Measurements from ENCODE around the gene NEGR1. TPM values are rescaled to one million over a fixed set of nuclear protein-coding genes. Genes with fewer than 3 reads are reported as not detected.

The NEGR1 gene
- total RNA-seq, 1 donor from 2014 or later = 8.6 TPM

- no peaks in the 10 kb centered on the region for H3K27me3 Mint-ChIP-seq (ENCODE audit: low read depth, unreplicated experiment)
- Histone ChIP-seq H3K4me2 (ENCODE audit: low read length) (no peak overlapping the region), H3K36me3 (ENCODE audit: insufficient read depth, low read length) (no peaks in the 10 kb centered on the region), H3K4me3 (ENCODE audit: insufficient read depth, low read depth, low read length) (no peak overlapping the region), H3K27me3 (ENCODE audit: insufficient read depth, low read length) (no peaks in the 10 kb centered on the region), H3K27ac (ENCODE audit: low read depth, low read length) (no peak overlapping the region), H3K79me2 (ENCODE audit: insufficient read depth, low read length) (no peaks in the 10 kb centered on the region), H2AFZ (ENCODE audit: low read depth, low read length) (no peak overlapping the region), H3K9me3 (ENCODE audit: insufficient read depth, low read depth, low read length) (no peaks in the 10 kb centered on the region), H3K4me1 (ENCODE audit: insufficient read depth, low read length) (no peaks in the 10 kb centered on the region), H4K20me1 (ENCODE audit: insufficient read depth, low read length) (no peaks in the 10 kb centered on the region), H3K9ac (ENCODE audit: low read length) (no peak overlapping the region)
- H3K27ac Mint-ChIP-seq (ENCODE audit: unreplicated experiment) = no peak overlapping the region
- no peaks in the 10 kb centered on the region for H3K9me3 Mint-ChIP-seq (ENCODE audit: unreplicated experiment)
- no peak for TF ChIP-seq CTCF (IDR thresholded peaks at IDR 0.05; ENCODE audit: insufficient read depth, low read depth, low read length)
- TF ChIP-seq EZH2 (IDR thresholded peaks at IDR 0.05; ENCODE audit: insufficient read depth, low read length) = no peak
- H3K4me3 Mint-ChIP-seq (ENCODE audit: unreplicated experiment) = no peak overlapping the region
- H3K4me1 Mint-ChIP-seq (ENCODE audit: low read depth, unreplicated experiment) = no peaks in the 10 kb centered on the region
- no peak for FAIRE-seq
- no peaks in the 10 kb centered on the region for H3K36me3 Mint-ChIP-seq (ENCODE audit: low read depth, unreplicated experiment)
- no peak for DNase-seq (ENCODE audit: low read depth)
Measured at GRCh38 chr1:72207059-72207458, 75.3 kb downstream of the NEGR1 start.

- Histone ChIP-seq H3K4me1 (ENCODE audit: insufficient read depth, low read length) (no peaks in the 10 kb centered on the region), H3K27me3 (ENCODE audit: insufficient read depth, low read length) (no peaks in the 10 kb centered on the region), H3K9ac (ENCODE audit: low read length) (no peak overlapping the region), H3K9me3 (ENCODE audit: insufficient read depth, low read depth, low read length) (no peaks in the 10 kb centered on the region), H3K4me2 (ENCODE audit: low read length) (no peak overlapping the region), H3K27ac (ENCODE audit: low read depth, low read length) (no peak overlapping the region), H3K79me2 (ENCODE audit: insufficient read depth, low read length) (no peaks in the 10 kb centered on the region), H3K4me3 (ENCODE audit: insufficient read depth, low read depth, low read length) (no peak overlapping the region), H2AFZ (ENCODE audit: low read depth, low read length) (no peak overlapping the region), H3K36me3 (ENCODE audit: insufficient read depth, low read length) (no peaks in the 10 kb centered on the region), H4K20me1 (ENCODE audit: insufficient read depth, low read length) (no peaks in the 10 kb centered on the region)
- no peaks in the 10 kb centered on the region for H3K36me3 Mint-ChIP-seq (ENCODE audit: low read depth, unreplicated experiment)
- no peak for DNase-seq (ENCODE audit: low read depth)
- H3K4me3 Mint-ChIP-seq (ENCODE audit: unreplicated experiment) = no peak overlapping the region
- no peak overlapping the region for H3K27ac Mint-ChIP-seq (ENCODE audit: unreplicated experiment)
- FAIRE-seq = no peak
- H3K4me1 Mint-ChIP-seq (ENCODE audit: low read depth, unreplicated experiment) = no peaks in the 10 kb centered on the region
- H3K9me3 Mint-ChIP-seq (ENCODE audit: unreplicated experiment) = no peaks in the 10 kb centered on the region
- TF ChIP-seq CTCF (IDR thresholded peaks at IDR 0.05; ENCODE audit: insufficient read depth, low read depth, low read length) (no peak), EZH2 (IDR thresholded peaks at IDR 0.05; ENCODE audit: insufficient read depth, low read length) (no peak)
- no peaks in the 10 kb centered on the region for H3K27me3 Mint-ChIP-seq (ENCODE audit: low read depth, unreplicated experiment)
Measured at GRCh38 chr1:72202761-72203160, 79.6 kb downstream of the NEGR1 start.

- FAIRE-seq = no peak
- Mint-ChIP-seq H3K27ac (ENCODE audit: unreplicated experiment) (no peak overlapping the region), H3K4me3 (ENCODE audit: unreplicated experiment) (no peak overlapping the region), H3K4me1 (ENCODE audit: low read depth, unreplicated experiment) (no peaks in the 10 kb centered on the region), H3K36me3 (ENCODE audit: low read depth, unreplicated experiment) (no peaks in the 10 kb centered on the region), H3K9me3 (ENCODE audit: unreplicated experiment) (no peaks in the 10 kb centered on the region), H3K27me3 (ENCODE audit: low read depth, unreplicated experiment) (no peaks in the 10 kb centered on the region)
- Histone ChIP-seq H3K9me3 (ENCODE audit: insufficient read depth, low read depth, low read length) (no peaks in the 10 kb centered on the region), H3K27ac (ENCODE audit: low read depth, low read length) (no peak overlapping the region), H2AFZ (ENCODE audit: low read depth, low read length) (no peak overlapping the region), H3K4me2 (ENCODE audit: low read length) (no peak overlapping the region), H3K27me3 (ENCODE audit: insufficient read depth, low read length) (no peaks in the 10 kb centered on the region), H3K79me2 (ENCODE audit: insufficient read depth, low read length) (no peaks in the 10 kb centered on the region), H3K4me3 (ENCODE audit: insufficient read depth, low read depth, low read length) (no peak overlapping the region), H3K9ac (ENCODE audit: low read length) (no peak overlapping the region), H3K36me3 (ENCODE audit: insufficient read depth, low read length) (no peaks in the 10 kb centered on the region), H4K20me1 (ENCODE audit: insufficient read depth, low read length) (no peaks in the 10 kb centered on the region), H3K4me1 (ENCODE audit: insufficient read depth, low read length) (no peaks in the 10 kb centered on the region)
- no peak for TF ChIP-seq CTCF (IDR thresholded peaks at IDR 0.05; ENCODE audit: insufficient read depth, low read depth, low read length)
- TF ChIP-seq EZH2 (IDR thresholded peaks at IDR 0.05; ENCODE audit: insufficient read depth, low read length) = no peak
- DNase-seq (ENCODE audit: low read depth) = no peak
Measured at GRCh38 chr1:72197786-72198185, 84.6 kb downstream of the NEGR1 start.
